Measurements from ENCODE around the gene CDK13.
"Not testable (repeated sequence)": the region's sequence is repeated elsewhere in the genome, so short reads cannot be mapped to it uniquely, and the experiment has no call there.

CDK13 gene

DNA sequence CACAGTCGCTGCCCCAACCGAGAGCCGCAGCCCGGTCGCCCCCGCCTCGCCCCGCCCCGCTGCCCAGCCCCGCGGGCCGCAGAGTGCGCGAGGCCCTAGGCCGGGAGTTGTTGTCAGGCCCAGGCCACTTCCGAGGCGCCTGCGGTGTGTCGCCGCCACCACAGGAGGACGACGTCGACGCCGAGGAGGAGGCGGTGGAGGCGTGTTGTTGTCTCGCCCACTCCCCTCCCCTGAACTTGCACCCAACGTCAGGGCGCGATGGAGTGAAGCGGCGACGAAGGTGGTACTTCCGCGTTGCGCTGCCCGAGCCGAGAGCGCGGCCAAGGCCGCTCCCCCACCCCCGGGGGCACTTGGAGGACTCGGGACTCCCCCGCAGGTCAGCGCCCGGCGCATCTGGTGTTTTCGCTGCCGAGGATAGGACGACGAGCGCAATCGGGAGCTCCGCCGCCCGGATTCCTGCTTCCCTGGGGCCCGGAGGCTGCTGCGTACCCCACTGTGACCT is at the start of gene CDK13:
CDK13 (plus strand) TSS at position 286 of the 502 bp plus-strand sequence. CDS start 386 bp downstream, outside the sequence.
- TF ChIP-seq, protein P1, sequence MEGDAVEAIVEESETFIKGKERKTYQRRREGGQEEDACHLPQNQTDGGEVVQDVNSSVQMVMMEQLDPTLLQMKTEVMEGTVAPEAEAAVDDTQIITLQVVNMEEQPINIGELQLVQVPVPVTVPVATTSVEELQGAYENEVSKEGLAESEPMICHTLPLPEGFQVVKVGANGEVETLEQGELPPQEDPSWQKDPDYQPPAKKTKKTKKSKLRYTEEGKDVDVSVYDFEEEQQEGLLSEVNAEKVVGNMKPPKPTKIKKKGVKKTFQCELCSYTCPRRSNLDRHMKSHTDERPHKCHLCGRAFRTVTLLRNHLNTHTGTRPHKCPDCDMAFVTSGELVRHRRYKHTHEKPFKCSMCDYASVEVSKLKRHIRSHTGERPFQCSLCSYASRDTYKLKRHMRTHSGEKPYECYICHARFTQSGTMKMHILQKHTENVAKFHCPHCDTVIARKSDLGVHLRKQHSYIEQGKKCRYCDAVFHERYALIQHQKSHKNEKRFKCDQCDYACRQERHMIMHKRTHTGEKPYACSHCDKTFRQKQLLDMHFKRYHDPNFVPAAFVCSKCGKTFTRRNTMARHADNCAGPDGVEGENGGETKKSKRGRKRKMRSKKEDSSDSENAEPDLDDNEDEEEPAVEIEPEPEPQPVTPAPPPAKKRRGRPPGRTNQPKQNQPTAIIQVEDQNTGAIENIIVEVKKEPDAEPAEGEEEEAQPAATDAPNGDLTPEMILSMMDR (conservative IDR thresholded peaks at IDR 0.05; ENCODE audit: low read depth, low read length), result no peak
- DNase-seq (ENCODE audit: low read depth), result no peak

DNA sequence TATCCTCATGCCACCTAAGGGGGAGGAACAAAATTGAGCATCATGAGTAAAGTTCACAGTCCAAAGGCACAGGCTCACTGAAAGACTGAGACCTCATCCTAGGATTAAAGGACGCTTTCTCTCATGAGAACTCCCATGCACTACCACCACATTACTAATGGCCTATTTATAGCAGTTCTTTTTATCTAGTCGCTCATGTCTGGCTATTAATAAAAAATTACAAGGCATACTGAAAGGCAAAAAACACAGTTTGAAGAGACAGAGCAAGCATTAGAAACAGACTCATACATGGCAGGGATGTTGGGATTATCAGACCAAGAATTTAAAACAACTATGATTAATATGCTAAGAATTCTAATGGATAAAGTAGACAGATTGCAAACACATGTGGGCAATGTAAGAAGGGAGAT is 46.0 kb upstream of the CDK13 start:
- H3K4me3 ChIP-seq (ENCODE audit: low read length), result no peak overlapping the region
- DNase-seq (ENCODE audit: low read depth), result no peak
- TF ChIP-seq, protein P1 (conservative IDR thresholded peaks at IDR 0.05; ENCODE audit: low read depth, low read length), result no peak

More for the DNA sequence above, at the start of gene CDK13:
- H3K4me3 ChIP-seq (ENCODE audit: low read length), result peak within 1 kb of the TSS; percentile 90

DNA sequence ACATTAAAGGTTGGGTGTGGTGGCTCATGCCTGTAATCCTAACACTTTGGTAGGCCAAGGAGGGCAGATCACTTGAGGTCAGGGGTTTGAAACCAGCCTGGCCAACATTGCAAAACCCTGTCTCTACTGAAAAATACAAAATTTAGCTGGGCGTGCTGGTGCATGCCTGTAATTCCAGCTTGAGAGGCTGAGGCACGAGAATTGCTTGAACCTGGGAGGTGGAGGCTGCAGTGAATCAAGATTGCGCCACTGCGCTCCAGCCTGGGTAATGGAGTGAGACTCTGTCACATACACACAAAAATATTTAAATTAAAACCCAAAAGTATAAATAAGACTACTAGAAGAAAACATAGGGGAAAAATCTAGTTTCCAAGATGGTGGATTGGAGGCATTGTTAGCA is 41.9 kb upstream of the CDK13 start:
- TF ChIP-seq, protein P1 (conservative IDR thresholded peaks at IDR 0.05; ENCODE audit: low read depth, low read length), result no peak
- DNase-seq (ENCODE audit: low read depth), result no peak
- H3K4me3 ChIP-seq (ENCODE audit: low read length), result no peak overlapping the region

DNA sequence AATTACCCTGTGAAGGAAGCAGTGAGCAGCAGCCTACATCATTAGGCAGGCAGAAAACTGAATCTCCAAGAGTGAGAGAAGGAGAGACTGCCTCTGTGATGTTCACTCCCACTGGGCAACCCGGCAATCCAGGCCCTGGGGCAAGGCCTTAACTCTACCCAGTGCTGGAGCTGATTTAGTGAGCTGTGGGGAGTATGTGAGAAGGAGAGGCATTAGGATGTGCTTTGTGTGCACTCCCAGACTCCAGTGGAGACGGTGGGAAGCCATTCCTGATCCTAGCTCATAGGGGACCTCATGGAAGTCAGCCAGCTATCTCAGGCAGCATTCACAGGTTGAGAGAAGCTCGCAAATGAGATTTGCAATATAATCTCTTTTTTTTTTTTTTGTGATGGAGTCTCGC is 41.1 kb upstream of the CDK13 start:
- TF ChIP-seq, protein P1 (conservative IDR thresholded peaks at IDR 0.05; ENCODE audit: low read depth, low read length), result no peak
- DNase-seq (ENCODE audit: low read depth), result no peak
- no peak overlapping the region for H3K4me3 ChIP-seq (ENCODE audit: low read length)

DNA sequence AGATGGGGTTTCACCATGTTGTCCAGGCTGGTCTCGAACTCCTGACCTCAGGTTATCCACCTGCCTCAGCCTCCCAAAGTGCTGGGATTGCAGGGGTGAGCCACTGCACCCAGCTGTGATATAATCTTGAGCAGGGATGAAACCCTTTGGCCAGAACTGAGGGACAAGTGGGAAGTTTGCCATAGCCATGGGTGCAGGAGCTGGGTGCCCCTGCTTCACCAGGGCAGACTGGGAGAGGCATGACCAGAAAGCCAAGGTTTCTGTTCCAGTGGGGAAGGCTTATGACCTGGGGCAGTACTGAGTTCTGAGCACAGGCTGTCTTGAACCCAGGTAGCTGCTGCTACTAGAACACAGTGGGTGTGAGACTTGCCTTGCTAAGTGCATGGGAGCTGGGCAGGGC is 40.5 kb upstream of the CDK13 start:
- DNase-seq (ENCODE audit: low read depth), result no peak
- no peak overlapping the region for H3K4me3 ChIP-seq (ENCODE audit: low read length)
- TF ChIP-seq, protein P1 (conservative IDR thresholded peaks at IDR 0.05; ENCODE audit: low read depth, low read length), result no peak

DNA sequence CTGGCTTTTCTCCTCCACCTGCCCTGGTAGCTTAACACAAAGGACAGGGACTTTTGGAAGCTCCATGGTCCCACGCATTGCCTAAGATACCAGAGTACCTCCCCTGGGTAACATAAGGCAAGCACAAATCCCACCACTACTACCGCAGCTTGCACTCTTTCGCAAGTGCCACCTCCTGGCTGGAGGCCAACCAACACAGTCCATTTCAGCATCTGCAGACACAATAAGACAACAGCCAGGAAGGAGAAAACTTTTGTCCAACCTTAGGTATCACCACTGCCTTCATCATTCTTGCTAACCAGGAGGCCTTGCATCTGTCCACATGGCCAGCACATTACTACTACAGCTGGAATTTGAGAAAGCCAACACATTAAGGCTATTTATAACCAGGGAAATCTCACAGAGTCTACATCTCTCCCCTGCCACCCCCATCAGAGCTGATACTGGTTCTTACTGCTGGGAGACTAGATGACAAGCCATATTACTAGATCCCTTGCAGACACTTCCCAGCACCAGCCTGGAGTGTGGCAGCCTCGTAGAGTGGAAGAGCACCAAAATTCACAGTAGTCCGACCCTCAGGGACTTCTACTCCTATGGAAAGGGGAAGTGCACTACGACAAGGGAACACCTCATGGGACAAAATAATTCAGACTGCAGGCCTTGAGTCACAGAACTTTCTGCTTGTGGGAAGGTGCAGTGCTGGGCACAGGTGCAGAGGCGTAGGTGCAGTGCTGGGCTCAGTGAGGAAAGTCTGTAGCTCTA is 39.8 kb upstream of the CDK13 start:
- H3K4me3 ChIP-seq (ENCODE audit: low read length), result no peak overlapping the region
- no peak for DNase-seq (ENCODE audit: low read depth)
- TF ChIP-seq, protein P1 (conservative IDR thresholded peaks at IDR 0.05; ENCODE audit: low read depth, low read length), result no peak

DNA sequence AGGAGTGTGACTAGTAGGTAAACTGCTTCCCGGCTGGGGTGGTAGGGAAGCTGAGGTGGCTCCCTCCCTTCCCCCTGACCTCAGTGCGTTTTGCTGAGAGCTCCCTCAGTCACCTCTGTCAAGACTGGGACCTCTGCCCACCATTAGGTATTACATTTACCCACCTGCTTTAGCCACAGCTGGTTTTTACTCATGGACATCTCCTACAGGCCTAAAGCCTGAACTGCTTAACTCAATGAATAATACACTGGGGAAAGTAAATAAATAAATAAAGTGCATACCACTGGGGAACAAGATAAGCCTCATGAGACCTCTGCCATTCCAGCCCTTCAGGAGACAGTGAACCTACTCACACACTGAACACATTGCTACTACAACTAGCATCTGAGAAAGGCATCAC is 38.9 kb upstream of the CDK13 start:
- DNase-seq (ENCODE audit: low read depth), result no peak
- H3K4me3 ChIP-seq (ENCODE audit: low read length), result no peak overlapping the region
- TF ChIP-seq, protein P1 (conservative IDR thresholded peaks at IDR 0.05; ENCODE audit: low read depth, low read length), result peak; percentile 8

DNA sequence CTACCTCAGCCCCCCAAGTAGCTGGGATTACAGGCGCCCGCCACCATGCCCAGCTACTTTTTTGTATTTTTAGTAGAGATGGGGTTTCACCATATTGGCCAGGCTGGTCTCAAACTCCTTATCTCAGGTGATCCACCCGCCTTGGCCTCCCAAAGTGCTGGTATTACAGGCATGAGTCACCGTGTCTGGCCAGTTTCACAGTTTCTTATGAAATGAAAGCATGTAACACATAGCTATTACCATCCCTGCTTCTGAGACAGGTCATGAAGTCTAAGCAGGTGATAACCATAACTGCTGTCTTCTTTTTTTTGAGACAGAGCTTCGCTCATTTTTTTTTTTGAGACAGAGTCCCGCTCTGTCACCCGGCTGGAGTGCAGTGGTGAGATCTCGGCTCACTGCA is 34.2 kb upstream of the CDK13 start:
- H3K4me3 ChIP-seq (ENCODE audit: low read length); DNase-seq (ENCODE audit: low read depth): not testable (repeated sequence)

Measured in retinal pigment epithelial cell (primary cell).